Tibial nerve (tissue), 4 donors: ENCODE results near the gene YTHDF1. TPM values are rescaled to one million over a fixed set of nuclear protein-coding genes. Genes with fewer than 3 reads are reported as not detected.

Experiments
- DNase-seq, 2 donors: peaks; one replicate each; pipeline ENCODE4 v3.0.0-alpha.2; 2019; ENCODE audit warnings: low spot score in 2 of 2
- H3K27ac ChIP-seq, 4 donors: fragments of 200-600 bp; sonication (generic) in 3 of 4; one replicate each; pipeline ENCODE4 v1.5.1; 2017 to 2019; ENCODE audit warnings: mild to moderate bottlenecking in 1 of 4
- H3K27me3 ChIP-seq, 2 donors: fragments of 200-600 bp; sonication (generic) in 1 of 2; one replicate each; pipeline versions ENCODE4 v1.5.1 to v1.6.0; 2017 to 2019
- H3K36me3 ChIP-seq, 3 donors: fragments of 200-600 bp; sonication (generic); one replicate each; pipeline ENCODE4 v1.5.1; 2018 to 2019
- H3K4me1 ChIP-seq, 4 donors: fragments of 200-600 bp; sonication (generic) in 3 of 4; one replicate each; pipeline ENCODE4 v1.5.1; 2017 to 2019
- H3K4me3 ChIP-seq, 4 donors: fragments of 200-600 bp; sonication (generic) in 3 of 4; one replicate each; pipeline ENCODE4 v1.5.1; 2017 to 2019; ENCODE audit warnings: mild to moderate bottlenecking in 1 of 4, moderate library complexity in 1 of 4
- H3K9me3 ChIP-seq, 4 donors: fragments of 200-600 bp; sonication (generic) in 3 of 4; one replicate each; pipeline ENCODE4 v1.5.1; 2017 to 2019
- EP300 ChIP-seq, 2 donors: sonication (generic); formaldehyde crosslinking; IDR thresholded peaks; one replicate each; pipeline ENCODE4 v1.6.1; 2017; ENCODE audit warnings: antibody characterized with exemption in 2 of 2, mild to moderate bottlenecking in 1 of 2
- POLR2A ChIP-seq, 2 donors: fragments of 450-650 bp; IDR thresholded peaks; one replicate each; pipeline ENCODE4 v1.6.1; 2017; ENCODE audit warnings: antibody characterized with exemption in 2 of 2, mild to moderate bottlenecking in 2 of 2, moderate library complexity in 2 of 2
- whole genome bisulfite sequencing, 2 donors: methylation state at CpG; one replicate each; pipeline ENCODE4 v1.1.5; 2018; 5-methylcytosine and 5-hydroxymethylcytosine counted together
- total RNA-seq, 4 donors: library from RNA; depleted of rRNA; stranded (reverse); fragments of >200 nt; gene quantifications; one replicate each; pipeline ENCODE4 v1.1.0, GENCODE V29; 2016
- TF ChIP-seq, protein P1 (sequence below), 5 experiments: fragments of 200-600 bp in 3 of 5; fragments of 450-650 bp in 2 of 5; sonication (generic) in 3 of 5; IDR thresholded peaks; one replicate each; pipeline ENCODE4 v1.5.1; 2016 to 2019; ENCODE audit warnings: antibody characterized with exemption in 5 of 5, mild to moderate bottlenecking in 3 of 5, moderate library complexity in 2 of 5

YTHDF1 gene
- total RNA-seq, 4 donors from 2014 or later, result 20.7 to 25.5 (median 23.3) TPM

DNA sequence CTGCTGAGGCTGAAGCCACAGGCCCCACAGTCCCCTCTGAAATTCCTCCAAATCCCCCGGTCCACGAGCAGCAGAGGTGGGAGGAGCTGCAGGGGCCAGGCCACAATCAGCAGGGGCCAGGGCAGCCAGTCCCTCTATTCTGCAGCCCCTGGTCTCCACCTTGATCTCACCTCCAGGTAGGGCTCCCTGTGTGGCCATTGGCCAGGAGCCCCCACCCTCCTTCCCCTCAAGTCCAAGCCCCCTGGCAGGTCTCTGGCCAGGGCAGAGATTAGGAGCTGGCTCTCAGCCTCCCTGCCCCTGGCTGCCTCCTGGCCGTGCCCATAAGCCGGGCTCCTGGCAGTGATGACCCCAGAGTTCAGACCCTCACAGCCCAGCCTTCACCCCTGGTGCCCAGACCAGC lies 34.7 kb downstream of the YTHDF1 start:
- WGBS, 2 donors, result 55 to 68% methylated on average over 3 to 4 of the region's 4 CpGs
- Histone ChIP-seq H3K27me3 (peaks cover 6 to 72% of the 10 kb centered on the region in 2 donors), H3K36me3 (no peaks in the 10 kb centered on the region), H3K4me3 (no peak overlapping the region), H3K4me1 (peaks cover 0 to 38% (median 17%) of the 10 kb centered on the region in 4 donors), H3K9me3 (no peaks in the 10 kb centered on the region), H3K27ac (no peak overlapping the region)
- DNase-seq, result no peak
- TF ChIP-seq EP300 (IDR thresholded peaks at IDR 0.05), result no peak
- TF ChIP-seq, protein P1, sequence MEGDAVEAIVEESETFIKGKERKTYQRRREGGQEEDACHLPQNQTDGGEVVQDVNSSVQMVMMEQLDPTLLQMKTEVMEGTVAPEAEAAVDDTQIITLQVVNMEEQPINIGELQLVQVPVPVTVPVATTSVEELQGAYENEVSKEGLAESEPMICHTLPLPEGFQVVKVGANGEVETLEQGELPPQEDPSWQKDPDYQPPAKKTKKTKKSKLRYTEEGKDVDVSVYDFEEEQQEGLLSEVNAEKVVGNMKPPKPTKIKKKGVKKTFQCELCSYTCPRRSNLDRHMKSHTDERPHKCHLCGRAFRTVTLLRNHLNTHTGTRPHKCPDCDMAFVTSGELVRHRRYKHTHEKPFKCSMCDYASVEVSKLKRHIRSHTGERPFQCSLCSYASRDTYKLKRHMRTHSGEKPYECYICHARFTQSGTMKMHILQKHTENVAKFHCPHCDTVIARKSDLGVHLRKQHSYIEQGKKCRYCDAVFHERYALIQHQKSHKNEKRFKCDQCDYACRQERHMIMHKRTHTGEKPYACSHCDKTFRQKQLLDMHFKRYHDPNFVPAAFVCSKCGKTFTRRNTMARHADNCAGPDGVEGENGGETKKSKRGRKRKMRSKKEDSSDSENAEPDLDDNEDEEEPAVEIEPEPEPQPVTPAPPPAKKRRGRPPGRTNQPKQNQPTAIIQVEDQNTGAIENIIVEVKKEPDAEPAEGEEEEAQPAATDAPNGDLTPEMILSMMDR (IDR thresholded peaks at IDR 0.05), result no peak
- no peak for TF ChIP-seq POLR2A (IDR thresholded peaks at IDR 0.05)

DNA sequence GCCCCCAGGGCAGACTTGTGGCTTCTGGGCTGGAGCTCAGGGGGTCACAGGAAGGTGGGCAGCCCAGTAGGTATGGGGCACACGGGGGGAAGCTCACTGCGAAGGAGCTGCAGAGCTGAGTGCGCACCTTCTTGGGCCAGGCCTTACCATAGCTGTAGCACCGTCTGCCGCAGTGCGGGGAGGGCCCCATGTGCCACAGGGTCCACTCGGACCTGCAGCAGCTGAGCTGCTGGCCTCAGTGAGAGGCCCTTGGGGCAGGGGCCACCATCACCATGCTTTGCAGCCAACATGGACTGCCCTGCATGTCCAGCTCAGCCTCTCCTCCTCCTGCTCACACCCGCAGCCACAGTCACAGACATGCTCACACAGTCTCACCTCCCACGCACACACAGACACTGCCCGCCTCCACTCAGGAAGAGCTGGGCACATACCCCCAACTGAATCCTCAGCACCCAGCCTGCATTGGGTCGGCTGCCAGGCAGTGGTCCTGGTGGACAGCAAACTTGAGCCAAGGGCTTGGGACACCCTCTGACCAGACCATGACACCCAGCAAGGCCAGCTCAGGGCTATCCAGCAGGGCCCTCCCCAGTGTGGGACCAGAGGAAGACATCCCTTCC lies 35.3 kb downstream of the YTHDF1 start:
- DNase-seq, result no peak
- Histone ChIP-seq H3K9me3 (no peaks in the 10 kb centered on the region), H3K27me3 (peaks cover 6 to 78% of the 10 kb centered on the region in 2 donors), H3K4me1 (peaks cover 0 to 43% (median 17%) of the 10 kb centered on the region in 4 donors), H3K27ac (no peak overlapping the region), H3K36me3 (no peaks in the 10 kb centered on the region), H3K4me3 (no peak overlapping the region)
- 79 to 80% methylated on average over 8 to 11 of the region's 11 CpGs for WGBS, 2 donors
- no peak for TF ChIP-seq POLR2A (IDR thresholded peaks at IDR 0.05)
- TF ChIP-seq, protein P1 (IDR thresholded peaks at IDR 0.05), result no peak
- no peak for TF ChIP-seq EP300 (IDR thresholded peaks at IDR 0.05)

DNA sequence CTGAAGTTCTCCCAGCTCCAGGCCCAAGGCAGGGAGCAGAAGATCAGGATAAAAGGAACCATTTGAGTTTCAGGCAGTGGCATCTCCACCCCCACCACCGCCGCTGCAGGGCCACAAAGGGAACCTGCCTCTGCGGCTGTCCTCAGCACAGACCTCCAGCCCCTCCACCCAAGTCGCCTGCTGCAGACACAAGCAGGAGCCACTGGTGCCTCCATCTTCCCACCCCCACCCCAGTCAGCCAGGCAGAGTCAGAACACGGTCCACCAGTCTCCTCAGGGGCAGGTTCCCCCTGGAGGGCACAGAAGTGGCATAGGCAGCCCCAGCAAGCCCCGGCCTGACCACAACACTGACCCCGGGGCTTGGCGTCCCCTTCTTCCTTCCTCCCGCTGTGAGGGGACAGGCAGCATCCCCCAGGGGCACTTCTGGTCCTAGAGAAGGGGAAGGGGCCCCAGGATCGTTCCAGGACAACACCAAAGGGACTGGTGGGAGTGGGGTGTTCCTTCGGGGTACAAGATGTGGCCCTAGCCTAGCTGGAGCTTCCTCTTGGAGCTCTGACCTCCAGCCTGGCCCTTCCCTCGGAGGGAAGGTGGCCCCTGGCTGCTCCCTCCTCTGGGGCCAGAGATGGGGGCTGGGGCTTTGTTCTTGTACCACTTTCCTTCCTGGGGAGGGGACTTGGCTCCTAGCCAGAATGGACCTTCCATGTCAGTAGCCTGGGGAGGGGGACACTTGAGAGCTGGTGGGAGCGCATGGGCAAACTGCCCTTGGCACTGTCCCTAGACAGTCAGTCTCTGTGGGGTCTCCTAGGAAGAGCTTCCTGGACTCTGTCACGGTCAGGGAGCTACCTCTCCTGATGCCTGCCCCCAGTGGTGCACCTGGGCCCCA lies 36.0 kb downstream of the YTHDF1 start:
- Histone ChIP-seq H3K27ac (no peak overlapping the region), H3K36me3 (no peaks in the 10 kb centered on the region), H3K4me3 (no peak overlapping the region), H3K9me3 (no peaks in the 10 kb centered on the region), H3K27me3 (peaks cover 8 to 85% of the 10 kb centered on the region in 2 donors), H3K4me1 (peaks cover 0 to 51% (median 17%) of the 10 kb centered on the region in 4 donors)
- no peak for TF ChIP-seq EP300 (IDR thresholded peaks at IDR 0.05)
- TF ChIP-seq, protein P1 (IDR thresholded peaks at IDR 0.05), result peak in 1 of 5 experiments; percentile 1
- no peak for TF ChIP-seq POLR2A (IDR thresholded peaks at IDR 0.05)
- DNase-seq, result no peak
- 22 to 43% methylated on average over 7 to 11 of the region's 14 CpGs for WGBS, 2 donors

DNA sequence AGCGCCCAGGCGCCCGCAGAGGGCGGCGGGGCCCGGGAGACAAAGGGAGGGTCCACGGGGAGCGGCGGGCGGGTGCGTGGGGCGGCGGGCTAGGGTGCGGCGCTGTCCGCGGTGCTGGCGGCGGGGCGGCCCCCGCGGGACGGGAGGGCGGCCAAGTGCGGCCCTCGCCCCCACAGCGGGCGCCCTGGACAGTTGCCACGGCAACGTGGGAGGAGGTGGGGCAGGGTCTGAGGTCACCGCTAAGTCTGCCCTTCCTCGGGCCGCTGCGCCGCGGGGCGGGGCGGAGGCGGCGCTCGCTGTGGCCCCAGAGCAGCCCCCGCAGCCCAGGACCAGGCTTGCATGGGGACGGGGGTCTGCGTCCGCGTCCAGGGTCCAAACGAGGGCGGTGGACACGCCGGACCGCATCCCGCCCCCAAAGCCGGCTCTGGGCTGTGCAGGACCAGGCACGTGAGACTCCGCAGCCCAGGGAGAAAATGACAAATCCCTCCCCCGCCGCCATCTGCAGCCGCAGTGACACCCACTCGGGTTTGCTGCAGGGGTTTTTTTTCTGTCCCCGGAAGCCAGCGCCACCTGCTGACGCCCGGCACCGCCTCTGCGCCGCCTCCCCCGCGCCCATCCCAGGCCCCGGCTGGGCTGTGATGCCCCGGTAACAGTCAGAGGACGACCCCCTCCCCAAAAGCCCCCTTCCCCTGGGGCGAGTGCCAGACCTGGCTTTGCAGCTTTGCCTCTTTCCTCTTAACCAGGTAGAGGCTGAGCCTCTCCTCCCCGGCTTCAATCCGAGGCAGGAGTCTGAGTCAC lies 36.8 kb downstream of the YTHDF1 start:
- TF ChIP-seq EP300 (IDR thresholded peaks at IDR 0.05), result no peak
- TF ChIP-seq, protein P1 (IDR thresholded peaks at IDR 0.05), result peak in 3 of 5 experiments; percentile 26 to 40 (median 37)
- peak overlapping the region in 2 of 4 donors; percentile 27 to 31 for H3K4me3 ChIP-seq
- H3K9me3 ChIP-seq, result no peaks in the 10 kb centered on the region
- H3K27ac ChIP-seq, result no peak overlapping the region
- DNase-seq, result no peak
- peaks cover 9 to 94% of the 10 kb centered on the region in 2 donors for H3K27me3 ChIP-seq
- no peaks in the 10 kb centered on the region for H3K36me3 ChIP-seq
- peaks cover 0 to 59% (median 19%) of the 10 kb centered on the region in 4 donors for H3K4me1 ChIP-seq
- 1% methylated on average over 31 to 33 of the region's 74 CpGs for WGBS, 2 donors
